HCT116 (cell line): ENCODE measurements around the gene SCAND1. TPM values are rescaled to one million over a fixed set of nuclear protein-coding genes. Genes with fewer than 3 reads are reported as not detected.

Experiments
- ATAC-seq: fragments of 200-7000 bp; cut with Tn5 transposase; 2 replicates; pipeline ENCODE4 v1.9.1; 2020; ENCODE audit warnings: mild to moderate bottlenecking, moderate library complexity
- BruUV-seq: library from RNA; stranded (reverse); fragments of 400-500 nt; replicated peaks from 2 replicates; lab custom pipeline; 2021; lab: Mats Ljungman, UMichigan
- CTCF ChIA-PET: fragments of 300-600 bp; sonication (Branson Sonifier 250); formaldehyde crosslinking; loops from one replicate; lab custom pipeline; 2021; ENCODE audit warnings: antibody characterized with exemption; lab: Charles Lee
- POLR2A ChIA-PET: fragments of 300-600, 350-600 bp; sonication (Branson Sonifier 250); formaldehyde crosslinking; loops from one replicate; lab custom pipeline; 2021; ENCODE audit warnings: antibody characterized with exemption; lab: Charles Lee
- RAD21 ChIA-PET, 2 experiments: fragments of 300-600 bp; sonication (Branson Sonifier 250); formaldehyde crosslinking; loops; one replicate each; lab custom pipeline; 2023; ENCODE audit warnings: low total read pairs in 2 of 2; ENCODE audit not compliant: uncharacterized antibody in 2 of 2, unreplicated experiment in 2 of 2, low non-redundant PET in 1 of 2; lab: Charles Lee
- DNase-seq: peaks from one replicate; pipeline ENCODE4 v3.0.0-alpha.2; 2010; ENCODE audit warnings: low read depth, low spot score
- H2AFZ ChIP-seq: fragments of 200-600 bp; shearing (Covaris generic), sonication (generic); 2 replicates; pipeline ENCODE4 v1.6.1; 2017; ENCODE audit warnings: low read depth, mixed run types, mixed read lengths, antibody characterized with exemption, low read length; ENCODE audit not compliant: poor library complexity, severe bottlenecking
- H3K27ac ChIP-seq: 2 replicates; pipeline ENCODE4 v1.5.1; 2012; ENCODE audit warnings: low read depth, low read length
- H3K27me3 ChIP-seq: fragments of 200-600 bp; sonication (generic); 2 replicates; pipeline ENCODE4 v1.6.1; 2016; ENCODE audit warnings: mixed run types, low read length, mixed read lengths; ENCODE audit not compliant: insufficient read depth
- H3K36me3 ChIP-seq, 2 experiments: fragments of 200-500 bp in 1 of 2; fragments of 200-600 bp in 1 of 2; sonication (Bioruptor generic) in 1 of 2; sonication (generic) in 1 of 2; 2 replicates each; pipeline versions ENCODE4 v1.5.1 to v1.6.1; 2014 to 2016; ENCODE audit warnings: low read length in 2 of 2, inconsistent platforms in 1 of 2, mixed read lengths in 1 of 2, mixed run types in 1 of 2; ENCODE audit not compliant: insufficient read depth in 2 of 2, control insufficient read depth in 1 of 2
- H3K4me1 ChIP-seq, 2 experiments: fragments of 200-600 bp in 1 of 2; sonication (generic) in 1 of 2; 2 replicates each; pipeline versions ENCODE4 v1.5.1 to v1.6.1; 2012 to 2017; ENCODE audit warnings: low read length in 2 of 2, inconsistent platforms in 1 of 2, mild to moderate bottlenecking in 1 of 2, mixed read lengths in 1 of 2, mixed run types in 1 of 2, moderate library complexity in 1 of 2; ENCODE audit not compliant: insufficient read depth in 2 of 2, control insufficient read depth in 1 of 2
- H3K4me2 ChIP-seq: fragments of 200-600 bp; sonication (generic); 2 replicates; pipeline ENCODE4 v1.6.1; 2017; ENCODE audit warnings: mixed run types, low read length, mixed read lengths
- H3K4me3 ChIP-seq, 2 experiments: fragments of 200-600 bp in 1 of 2; sonication (generic) in 1 of 2; replicated peaks in 1 of 2; 2 replicates each; pipeline ENCODE4 v1.5.1; 2011 to 2016; ENCODE audit warnings: low read length in 2 of 2, control low read depth in 1 of 2, low read depth in 1 of 2, mild to moderate bottlenecking in 1 of 2, mixed read lengths in 1 of 2, mixed run types in 1 of 2
- H3K79me2 ChIP-seq: fragments of 200-600 bp; sonication (generic); 2 replicates; pipeline ENCODE4 v1.6.1; 2017; ENCODE audit warnings: mild to moderate bottlenecking, mixed run types, low read length, moderate library complexity, mixed read lengths; ENCODE audit not compliant: insufficient read depth
- H3K9ac ChIP-seq: fragments of 200-600 bp; sonication (generic); 2 replicates; pipeline ENCODE4 v1.6.1; 2016; ENCODE audit warnings: low read length, mixed read lengths
- H3K9me2 ChIP-seq: fragments of 200-600 bp; sonication (generic), shearing (Covaris generic); 2 replicates; pipeline ENCODE4 v1.6.1; 2017; ENCODE audit warnings: mixed run types, mild to moderate bottlenecking, moderate library complexity; ENCODE audit not compliant: insufficient read depth
- H3K9me3 ChIP-seq, 2 experiments: fragments of 200-500 bp in 1 of 2; fragments of 200-600 bp in 1 of 2; sonication (Bioruptor generic) in 1 of 2; sonication (generic) in 1 of 2; 2 replicates each; pipeline ENCODE4 v1.6.1; 2014 to 2017; ENCODE audit warnings: low read length in 2 of 2, mixed read lengths in 2 of 2, inconsistent platforms in 1 of 2, low read depth in 1 of 2, mild to moderate bottlenecking in 1 of 2, mixed run types in 1 of 2, moderate library complexity in 1 of 2; ENCODE audit not compliant: control insufficient read depth in 1 of 2, insufficient read depth in 1 of 2
- H4K20me1 ChIP-seq: fragments of 200-600 bp; sonication (generic), shearing (Covaris generic); 2 replicates; pipeline ENCODE4 v1.6.1; 2017; ENCODE audit warnings: mixed run types, mild to moderate bottlenecking, moderate library complexity; ENCODE audit not compliant: insufficient read depth
- CBX3 ChIP-seq: IDR thresholded peaks from 2 replicates; pipeline ENCODE4 v1.6.1; 2012; ENCODE audit warnings: low read depth
- CEBPB ChIP-seq: IDR thresholded peaks from 2 replicates; pipeline ENCODE4 v1.6.1; 2012; ENCODE audit warnings: low read depth
- EGR1 ChIP-seq: IDR thresholded peaks from 2 replicates; pipeline ENCODE4 v1.6.1; 2012; ENCODE audit warnings: low read depth
- ELF1 ChIP-seq: IDR thresholded peaks from 2 replicates; pipeline ENCODE4 v1.6.1; 2012; ENCODE audit warnings: low read depth, borderline replicate concordance
- EZH2 ChIP-seq: fragments of 200-600 bp; sonication (generic); IDR thresholded peaks from 2 replicates; pipeline ENCODE4 v1.6.1; 2017; ENCODE audit warnings: antibody characterized with exemption, mixed run types
- EZH2phosphoT487 ChIP-seq: fragments of 200-600 bp; IDR thresholded peaks from 2 replicates; pipeline ENCODE4 v1.6.1; 2018; ENCODE audit warnings: antibody characterized with exemption, borderline replicate concordance
- FOSL1 ChIP-seq: IDR thresholded peaks from 2 replicates; pipeline ENCODE4 v1.6.1; 2012; ENCODE audit warnings: low read depth
- JUND ChIP-seq: IDR thresholded peaks from 2 replicates; pipeline ENCODE4 v1.6.1; 2012
- POLR2A ChIP-seq: IDR thresholded peaks from 2 replicates; pipeline ENCODE4 v1.7.0; 2011; ENCODE audit warnings: borderline replicate concordance; ENCODE audit not compliant: insufficient read depth, insufficient read length; ENCODE audit errors: extremely low read depth
- SRF ChIP-seq: IDR thresholded peaks from 2 replicates; pipeline ENCODE4 v1.6.1; 2012; ENCODE audit warnings: low read depth
- YY1 ChIP-seq: IDR thresholded peaks from 2 replicates; pipeline ENCODE4 v1.6.1; 2011; ENCODE audit warnings: low read length, low read depth, moderate library complexity, mild to moderate bottlenecking; ENCODE audit not compliant: insufficient replicate concordance; ENCODE audit errors: extremely low read depth
- ZFX ChIP-seq: fragments of 450-650 bp; IDR thresholded peaks from 2 replicates; pipeline ENCODE4 v1.6.1; 2017
- intact Hi-C: fragments of 100-400 bp; cut with micrococcal nuclease; formaldehyde crosslinking; loops from 2 replicates; pipeline ENCODE4 v1.10.0; 2022
- total RNA-seq: library from RNA; stranded (reverse); gene quantifications from one replicate; pipeline ENCODE4 v1.2.1, GENCODE V29; 2021; ENCODE audit not compliant: unreplicated experiment
- TF ChIP-seq, protein P1 (sequence below): IDR thresholded peaks from 2 replicates; pipeline ENCODE4 v1.6.1; 2012; ENCODE audit warnings: low read depth
- TF ChIP-seq, protein P2 (sequence below), 3 experiments: fragments of 200-600 bp in 1 of 3; sonication (generic) in 1 of 3; IDR thresholded peaks in 2 of 3; conservative IDR thresholded peaks in 1 of 3; 2 replicates each; pipeline ENCODE4 v1.5.1; 2012 to 2017; ENCODE audit warnings: low read depth in 2 of 3, low read length in 2 of 3, antibody characterized with exemption in 1 of 3, borderline replicate concordance in 1 of 3, control low read depth in 1 of 3, mild to moderate bottlenecking in 1 of 3, mixed read lengths in 1 of 3, mixed run types in 1 of 3, moderate library complexity in 1 of 3; ENCODE audit not compliant: insufficient read depth in 1 of 3
- TF ChIP-seq, protein P3 (sequence below): IDR thresholded peaks from 2 replicates; pipeline ENCODE4 v1.6.1; 2012

Gene SCAND1
- total RNA-seq, 1 experiment from 2014 or later = 46.2 TPM

DNA sequence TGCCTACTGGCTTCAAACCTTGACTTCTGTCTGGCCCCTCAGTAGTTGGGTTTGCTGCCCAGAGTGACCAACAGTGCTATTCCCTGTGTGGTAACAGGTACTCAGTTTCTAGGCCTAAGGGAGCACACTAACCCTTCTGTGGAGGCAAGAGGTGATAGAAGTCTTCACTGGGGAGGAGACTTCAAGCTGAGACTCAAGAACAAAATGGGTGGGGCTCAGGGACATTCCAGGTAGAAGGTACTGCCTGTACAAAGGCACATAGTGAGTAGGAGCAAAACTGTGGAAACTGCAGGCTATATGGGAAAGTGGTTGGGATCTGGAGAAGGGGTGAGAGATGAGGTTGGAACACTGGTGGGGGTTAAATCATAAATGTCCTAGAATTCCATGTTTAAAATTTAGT lies 2.3 kb upstream of the SCAND1 start:
- Histone ChIP-seq H4K20me1 (no peaks in the 10 kb centered on the region), H3K79me2 (peaks cover 18% of the 10 kb centered on the region), H3K9me2 (no peaks in the 10 kb centered on the region), H2AFZ (no peak overlapping the region), H3K4me2 (no peak overlapping the region), H3K4me1 (peaks cover 6 to 29% of the 10 kb centered on the region in 2 experiments; a peak in 3 of 4 replicates), H3K36me3 (no peaks in the 10 kb centered on the region), H3K9ac (no peak overlapping the region), H3K4me3 (no peak overlapping the region), H3K27me3 (no peaks in the 10 kb centered on the region), H3K27ac (no peak overlapping the region), H3K9me3 (no peaks in the 10 kb centered on the region)
- intact Hi-C loops = loop anchor here (10.0 kb wide), 1 partner anchor 212 kb away; the partner anchor contains the start of gene RBM39
- BruUV-seq = no TSS peak
- ChIA-PET POLR2A (interaction anchor here (1.3 kb wide), 1 partner anchor 36 kb away, joined by 3 read pairs; no protein-coding TSS in a partner anchor), CTCF (interaction anchor here (4.8 kb wide), 1 partner anchor 182 kb away, joined by 52 read pairs; no protein-coding TSS in a partner anchor), RAD21 (no interaction called here)
- TF ChIP-seq EZH2phosphoT487 (no peak), ELF1 (no peak), JUND (no peak), EZH2 (no peak), SRF (no peak), EGR1 (no peak)
- DNase-seq (no peak), ATAC-seq (no peak)

DNA sequence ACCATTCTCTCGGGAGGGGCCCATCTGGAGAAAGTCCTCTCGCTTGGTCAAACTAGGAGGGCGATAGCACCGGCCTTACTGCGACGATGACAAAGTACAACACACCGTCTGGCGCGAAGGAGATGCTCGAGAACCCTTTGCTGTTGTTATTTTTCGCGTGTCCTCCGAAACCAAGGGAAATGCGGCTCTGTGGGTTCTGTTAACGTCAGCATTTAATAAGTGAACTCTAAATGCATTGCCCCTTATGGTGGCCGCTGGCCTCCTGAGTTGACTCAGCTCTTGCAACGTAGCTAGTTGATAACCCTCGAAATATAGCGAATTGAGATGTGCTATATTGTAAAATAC lies 577 bp upstream of the SCAND1 start:
- ChIA-PET POLR2A (interaction anchor here (0.5 to 3.2 kb wide), 15 partner anchors 9 to 500 kb away, joined by 3 to 23 read pairs (median 4); partner anchors contain the start of genes CNBD2, PHF20 and RBM39), RAD21 (interaction anchor here (0.8 to 1.4 kb wide), 2 partner anchors 184 to 336 kb away, joined by 3 to 6 read pairs; no protein-coding TSS in a partner anchor), CTCF (interaction anchor here (0.6 to 4.8 kb wide), 31 partner anchors 8 to 542 kb away, joined by 3 to 52 read pairs (median 4); partner anchors contain the start of genes CEP250, CNBD2 and RBM39)
- peak overlapping the region; percentile 85 for H3K4me2 ChIP-seq
- H3K27me3 ChIP-seq = no peaks in the 10 kb centered on the region
- no peaks in the 10 kb centered on the region for H4K20me1 ChIP-seq
- DNase-seq (no peak), ATAC-seq (peak; percentile 6)
- no peaks in the 10 kb centered on the region for H3K9me3 ChIP-seq
- H3K79me2 ChIP-seq = peaks cover 18% of the 10 kb centered on the region
- no peaks in the 10 kb centered on the region for H3K9me2 ChIP-seq
- H3K4me3 ChIP-seq = peak overlapping the region; percentile 96
- TSS peak; percentile 91 for BruUV-seq
- peak overlapping the region; percentile 71 for H2AFZ ChIP-seq
- intact Hi-C loops = loop anchor here (10.0 kb wide), 1 partner anchor 210 kb away; the partner anchor contains the start of gene RBM39
- peak overlapping the region; percentile 96 for H3K9ac ChIP-seq
- peak overlapping the region; percentile 99 for H3K27ac ChIP-seq
- no peaks in the 10 kb centered on the region for H3K36me3 ChIP-seq
- H3K4me1 ChIP-seq = peaks cover 6 to 29% of the 10 kb centered on the region in 2 experiments; a peak in 3 of 4 replicates
- TF ChIP-seq EGR1 (no peak), CBX3 (no peak), CEBPB (no peak), YY1 (no peak), EZH2phosphoT487 (no peak), POLR2A (no peak), FOSL1 (no peak), ZFX (no peak), JUND (no peak), EZH2 (no peak), SRF (no peak)
- TF ChIP-seq, protein P1, sequence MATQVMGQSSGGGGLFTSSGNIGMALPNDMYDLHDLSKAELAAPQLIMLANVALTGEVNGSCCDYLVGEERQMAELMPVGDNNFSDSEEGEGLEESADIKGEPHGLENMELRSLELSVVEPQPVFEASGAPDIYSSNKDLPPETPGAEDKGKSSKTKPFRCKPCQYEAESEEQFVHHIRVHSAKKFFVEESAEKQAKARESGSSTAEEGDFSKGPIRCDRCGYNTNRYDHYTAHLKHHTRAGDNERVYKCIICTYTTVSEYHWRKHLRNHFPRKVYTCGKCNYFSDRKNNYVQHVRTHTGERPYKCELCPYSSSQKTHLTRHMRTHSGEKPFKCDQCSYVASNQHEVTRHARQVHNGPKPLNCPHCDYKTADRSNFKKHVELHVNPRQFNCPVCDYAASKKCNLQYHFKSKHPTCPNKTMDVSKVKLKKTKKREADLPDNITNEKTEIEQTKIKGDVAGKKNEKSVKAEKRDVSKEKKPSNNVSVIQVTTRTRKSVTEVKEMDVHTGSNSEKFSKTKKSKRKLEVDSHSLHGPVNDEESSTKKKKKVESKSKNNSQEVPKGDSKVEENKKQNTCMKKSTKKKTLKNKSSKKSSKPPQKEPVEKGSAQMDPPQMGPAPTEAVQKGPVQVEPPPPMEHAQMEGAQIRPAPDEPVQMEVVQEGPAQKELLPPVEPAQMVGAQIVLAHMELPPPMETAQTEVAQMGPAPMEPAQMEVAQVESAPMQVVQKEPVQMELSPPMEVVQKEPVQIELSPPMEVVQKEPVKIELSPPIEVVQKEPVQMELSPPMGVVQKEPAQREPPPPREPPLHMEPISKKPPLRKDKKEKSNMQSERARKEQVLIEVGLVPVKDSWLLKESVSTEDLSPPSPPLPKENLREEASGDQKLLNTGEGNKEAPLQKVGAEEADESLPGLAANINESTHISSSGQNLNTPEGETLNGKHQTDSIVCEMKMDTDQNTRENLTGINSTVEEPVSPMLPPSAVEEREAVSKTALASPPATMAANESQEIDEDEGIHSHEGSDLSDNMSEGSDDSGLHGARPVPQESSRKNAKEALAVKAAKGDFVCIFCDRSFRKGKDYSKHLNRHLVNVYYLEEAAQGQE = no peak
- TF ChIP-seq, protein P2, sequence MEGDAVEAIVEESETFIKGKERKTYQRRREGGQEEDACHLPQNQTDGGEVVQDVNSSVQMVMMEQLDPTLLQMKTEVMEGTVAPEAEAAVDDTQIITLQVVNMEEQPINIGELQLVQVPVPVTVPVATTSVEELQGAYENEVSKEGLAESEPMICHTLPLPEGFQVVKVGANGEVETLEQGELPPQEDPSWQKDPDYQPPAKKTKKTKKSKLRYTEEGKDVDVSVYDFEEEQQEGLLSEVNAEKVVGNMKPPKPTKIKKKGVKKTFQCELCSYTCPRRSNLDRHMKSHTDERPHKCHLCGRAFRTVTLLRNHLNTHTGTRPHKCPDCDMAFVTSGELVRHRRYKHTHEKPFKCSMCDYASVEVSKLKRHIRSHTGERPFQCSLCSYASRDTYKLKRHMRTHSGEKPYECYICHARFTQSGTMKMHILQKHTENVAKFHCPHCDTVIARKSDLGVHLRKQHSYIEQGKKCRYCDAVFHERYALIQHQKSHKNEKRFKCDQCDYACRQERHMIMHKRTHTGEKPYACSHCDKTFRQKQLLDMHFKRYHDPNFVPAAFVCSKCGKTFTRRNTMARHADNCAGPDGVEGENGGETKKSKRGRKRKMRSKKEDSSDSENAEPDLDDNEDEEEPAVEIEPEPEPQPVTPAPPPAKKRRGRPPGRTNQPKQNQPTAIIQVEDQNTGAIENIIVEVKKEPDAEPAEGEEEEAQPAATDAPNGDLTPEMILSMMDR (IDR thresholded peaks at IDR 0.05 in 2 of 3, conservative IDR thresholded peaks at IDR 0.05 in 1 of 3; ENCODE audit: borderline replicate concordance in 1 of 3, insufficient read depth in 1 of 3, low read depth in 2 of 3, low read length in 2 of 3) = no peak
- TF ChIP-seq, protein P3, sequence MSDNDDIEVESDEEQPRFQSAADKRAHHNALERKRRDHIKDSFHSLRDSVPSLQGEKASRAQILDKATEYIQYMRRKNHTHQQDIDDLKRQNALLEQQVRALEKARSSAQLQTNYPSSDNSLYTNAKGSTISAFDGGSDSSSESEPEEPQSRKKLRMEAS = no peak
